ENCODE data around the gene ARHGEF28. TPM values are rescaled to one million over a fixed set of nuclear protein-coding genes. Genes with fewer than 3 reads are reported as not detected.
A peak's percentile ranks its signal among the peaks of the same experiment; 100 is the strongest.

ARHGEF28 gene
- total RNA-seq, 1 donor from 2014 or later = 66.1 TPM

- H3K4me3 ChIP-seq (ENCODE audit: low read depth, low read length) = no peak overlapping the region
- peaks cover 3% of the 10 kb centered on the region for H3K36me3 ChIP-seq (ENCODE audit: control insufficient read depth, insufficient read depth, low read length)
- H3K27me3 ChIP-seq (ENCODE audit: control insufficient read depth, insufficient read depth, low read length) = no peaks in the 10 kb centered on the region
- no peak for TF ChIP-seq CTCF (IDR thresholded peaks at IDR 0.05; ENCODE audit: insufficient read depth, low read length, poor library complexity, severe bottlenecking)
- DNase-seq (ENCODE audit: low read depth) = no peak
Observed at GRCh38 chr5:73899916-73900315, 273.9 kb downstream of the ARHGEF28 start.

- Histone ChIP-seq H3K27me3 (ENCODE audit: control insufficient read depth, insufficient read depth, low read length) (no peaks in the 10 kb centered on the region), H3K4me3 (ENCODE audit: low read depth, low read length) (no peak overlapping the region), H3K36me3 (ENCODE audit: control insufficient read depth, insufficient read depth, low read length) (peaks cover 4% of the 10 kb centered on the region)
- DNase-seq (ENCODE audit: low read depth) = no peak
- no peak for TF ChIP-seq CTCF (IDR thresholded peaks at IDR 0.05; ENCODE audit: insufficient read depth, low read length, poor library complexity, severe bottlenecking)
Observed at GRCh38 chr5:73900566-73900965, 274.6 kb downstream of the ARHGEF28 start.

- Histone ChIP-seq H3K27me3 (ENCODE audit: control insufficient read depth, insufficient read depth, low read length) (no peaks in the 10 kb centered on the region), H3K4me3 (ENCODE audit: low read depth, low read length) (no peak overlapping the region), H3K36me3 (ENCODE audit: control insufficient read depth, insufficient read depth, low read length) (peaks cover 4% of the 10 kb centered on the region)
- no peak for DNase-seq (ENCODE audit: low read depth)
- TF ChIP-seq CTCF (IDR thresholded peaks at IDR 0.05; ENCODE audit: insufficient read depth, low read length, poor library complexity, severe bottlenecking) = no peak
Observed at GRCh38 chr5:73901043-73901442, 275.0 kb downstream of the ARHGEF28 start.

- TF ChIP-seq CTCF (IDR thresholded peaks at IDR 0.05; ENCODE audit: insufficient read depth, low read length, poor library complexity, severe bottlenecking) = peak; percentile 48
- Histone ChIP-seq H3K36me3 (ENCODE audit: control insufficient read depth, insufficient read depth, low read length) (peaks cover 4% of the 10 kb centered on the region), H3K27me3 (ENCODE audit: control insufficient read depth, insufficient read depth, low read length) (no peaks in the 10 kb centered on the region), H3K4me3 (ENCODE audit: low read depth, low read length) (no peak overlapping the region)
- DNase-seq (ENCODE audit: low read depth) = no peak
Observed at GRCh38 chr5:73901455-73901854, 275.5 kb downstream of the ARHGEF28 start.

GRCh38 chr5:73902327-73903051 lies 276.5 kb downstream of the ARHGEF28 start:
- H3K36me3 ChIP-seq (ENCODE audit: control insufficient read depth, insufficient read depth, low read length) = peaks cover 4% of the 10 kb centered on the region
- peak; percentile 48 for TF ChIP-seq CTCF (IDR thresholded peaks at IDR 0.05; ENCODE audit: insufficient read depth, low read length, poor library complexity, severe bottlenecking)
- no peaks in the 10 kb centered on the region for H3K27me3 ChIP-seq (ENCODE audit: control insufficient read depth, insufficient read depth, low read length)
- DNase-seq (ENCODE audit: low read depth) = no peak
- H3K4me3 ChIP-seq (ENCODE audit: low read depth, low read length) = no peak overlapping the region

- TF ChIP-seq CTCF (IDR thresholded peaks at IDR 0.05; ENCODE audit: insufficient read depth, low read length, poor library complexity, severe bottlenecking) = no peak
- Histone ChIP-seq H3K36me3 (ENCODE audit: control insufficient read depth, insufficient read depth, low read length) (peaks cover 4% of the 10 kb centered on the region), H3K27me3 (ENCODE audit: control insufficient read depth, insufficient read depth, low read length) (no peaks in the 10 kb centered on the region), H3K4me3 (ENCODE audit: low read depth, low read length) (no peak overlapping the region)
- DNase-seq (ENCODE audit: low read depth) = no peak
Observed at GRCh38 chr5:73903169-73903568, 277.2 kb downstream of the ARHGEF28 start.

Data from kidney epithelial cell (primary cell).